Brain pericyte (primary cell): Measurements from ENCODE around the gene FNDC3B.
"Not testable (repeated sequence)": the region's sequence is repeated elsewhere in the genome, so short reads cannot be mapped to it uniquely, and the experiment has no call there.

Experiments
- DNase-seq: peaks from one replicate; pipeline ENCODE4 v3.0.0-alpha.2; 2012; ENCODE audit warnings: low read depth, low spot score

Gene FNDC3B

DNA sequence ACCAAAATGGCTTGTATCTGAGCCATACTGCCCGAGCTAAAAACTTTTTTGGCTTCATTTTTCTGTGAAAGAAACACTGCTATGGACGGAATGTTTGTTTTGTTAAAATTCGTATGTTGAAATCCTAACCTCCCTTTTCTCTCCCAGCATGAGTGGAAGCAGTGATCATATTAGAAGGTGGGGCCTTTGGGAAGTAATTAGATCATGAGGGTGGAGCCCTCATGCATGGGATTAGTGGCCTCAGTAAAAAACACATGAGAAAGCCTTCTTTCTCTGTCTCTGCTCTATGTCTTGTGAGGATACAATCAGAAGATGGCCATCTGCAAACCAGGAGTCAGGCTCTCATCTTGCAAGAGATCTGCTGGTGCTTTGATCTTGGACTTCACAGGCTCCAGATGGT, 7.4 kb upstream of the FNDC3B start:
- DNase-seq, result no peak

- no peak for DNase-seq
Observed at GRCh38 chr3:172033396-172033795, 6.0 kb upstream of the FNDC3B start.

DNA sequence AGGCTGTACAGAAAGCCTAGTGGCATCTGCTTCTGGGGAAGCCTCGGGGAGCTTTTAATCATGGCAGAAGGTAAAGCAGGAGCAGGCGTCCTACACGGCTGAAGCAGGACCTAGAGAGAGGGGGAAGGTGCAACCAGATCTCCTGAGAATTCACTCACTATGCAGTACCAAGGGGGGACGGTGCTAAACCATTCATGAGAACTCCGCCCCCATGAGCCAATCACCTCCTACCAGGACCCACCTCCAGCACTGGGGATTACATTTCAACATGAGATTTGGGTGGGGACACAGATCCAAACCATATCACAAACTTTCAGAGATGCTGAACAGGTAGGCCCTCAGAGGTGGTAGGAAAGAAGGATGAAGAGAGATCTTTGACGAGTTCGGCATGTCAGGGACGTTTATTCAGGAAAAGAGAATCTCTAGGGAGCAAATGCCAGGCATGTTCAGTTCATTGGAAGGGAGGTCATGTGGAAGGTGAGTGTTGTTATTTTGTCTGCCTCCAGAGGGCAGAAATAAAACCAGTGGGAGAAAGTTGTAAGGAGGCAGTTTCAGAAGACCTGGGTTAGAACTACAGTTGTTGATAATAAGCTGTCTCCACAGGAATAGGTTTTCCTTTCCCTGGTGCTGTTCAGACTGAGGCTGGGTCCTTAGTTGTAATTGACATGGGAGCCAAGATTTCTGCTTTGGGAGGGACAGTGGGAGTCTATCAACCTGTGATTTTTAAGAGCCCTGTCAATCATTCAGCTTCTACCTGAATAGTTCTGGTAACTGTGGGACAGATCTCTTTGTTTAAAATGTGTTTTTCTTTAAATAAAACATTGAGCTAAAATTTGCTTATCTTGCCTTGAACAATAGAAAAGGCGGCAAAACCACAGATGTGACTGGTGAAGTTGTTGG, 4.3 kb upstream of the FNDC3B start:
- DNase-seq, result no peak

- DNase-seq, result no peak
Observed at GRCh38 chr3:172036541-172037215, 2.7 kb upstream of the FNDC3B start.

DNA sequence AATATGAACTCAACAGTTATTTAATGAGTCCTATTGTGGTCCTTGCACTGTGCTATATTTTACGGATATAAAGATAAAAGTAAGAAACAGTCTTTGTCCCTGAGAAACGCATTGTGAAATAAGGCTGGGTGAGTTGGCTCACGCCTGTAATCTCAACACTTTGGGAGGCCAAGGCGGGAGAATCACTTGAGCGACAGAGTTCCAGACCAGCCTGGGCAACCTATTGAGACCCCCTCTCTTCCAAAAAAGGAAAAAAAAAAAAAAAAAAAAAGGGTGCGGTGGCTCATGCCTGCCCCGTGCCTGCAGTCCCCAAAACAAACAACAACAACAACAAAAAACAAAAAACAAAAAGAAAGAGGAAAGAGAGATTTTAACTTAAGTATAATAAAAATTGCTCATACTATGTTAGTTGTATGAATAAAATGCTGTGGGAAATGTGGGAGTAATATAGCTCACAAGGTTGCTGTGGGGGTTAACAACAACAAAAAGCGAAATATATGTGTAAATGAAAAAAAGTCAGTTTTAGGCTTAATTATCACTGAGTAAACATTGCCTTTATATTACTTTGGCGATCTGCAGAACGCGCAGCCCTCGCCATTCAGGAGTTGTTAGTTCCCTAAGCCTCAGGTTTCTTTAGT, 461 bp upstream of the FNDC3B start:
- DNase-seq, result no peak

- no peak for DNase-seq
Observed at GRCh38 chr3:172040078-172040980, 951 bp downstream of the FNDC3B start.

DNA sequence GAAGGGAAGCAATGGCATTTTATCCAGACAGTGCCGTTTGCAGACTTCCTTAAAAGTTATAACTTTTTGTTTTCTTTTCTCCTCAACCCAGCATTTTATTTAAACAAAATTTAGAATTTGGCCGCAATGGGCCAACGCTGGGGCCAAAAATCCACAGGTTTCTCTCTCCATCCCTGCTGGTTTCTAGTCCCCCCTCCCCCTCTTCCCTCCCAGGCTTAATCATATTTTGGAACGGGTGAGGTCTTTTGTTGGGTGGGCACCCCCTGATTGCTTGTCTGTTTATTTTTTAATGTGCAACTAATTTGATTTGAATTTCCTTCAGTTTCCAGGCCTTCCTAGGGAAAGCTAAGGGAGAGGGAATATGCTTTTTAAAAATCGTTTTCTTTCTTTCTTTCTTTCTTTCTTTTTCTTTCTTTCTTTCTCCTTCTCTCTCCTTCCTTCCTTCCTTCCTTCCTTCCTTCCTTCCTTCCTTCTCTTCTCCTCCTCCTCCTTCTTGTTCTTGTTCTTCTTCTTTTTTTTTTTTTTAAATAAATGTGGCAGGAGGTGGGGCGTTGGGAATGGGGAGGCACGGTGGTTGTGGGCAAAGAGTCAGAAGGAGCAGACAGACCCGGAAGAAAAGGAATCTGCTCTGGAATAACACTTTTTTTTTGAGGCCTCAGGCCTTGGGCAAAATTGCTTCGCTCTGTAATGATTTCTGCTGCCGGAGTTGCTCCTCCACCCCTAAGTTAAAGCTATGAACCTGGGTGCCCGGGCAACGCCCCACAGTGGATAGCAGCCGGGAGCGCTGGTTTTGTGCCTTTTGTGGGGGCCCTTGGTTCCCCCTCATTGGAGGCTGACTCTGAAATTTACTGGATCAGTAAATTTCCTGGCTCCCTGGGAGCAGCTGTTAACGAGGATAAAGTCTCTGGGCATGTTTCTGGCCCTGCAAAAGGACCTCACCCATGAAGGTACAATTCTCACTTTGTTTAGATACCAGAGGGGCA, 1.9 kb downstream of the FNDC3B start:
- no peak for DNase-seq

GRCh38 chr3:172042136-172042662, 2.8 kb downstream of the FNDC3B start:
- no peak for DNase-seq

DNA sequence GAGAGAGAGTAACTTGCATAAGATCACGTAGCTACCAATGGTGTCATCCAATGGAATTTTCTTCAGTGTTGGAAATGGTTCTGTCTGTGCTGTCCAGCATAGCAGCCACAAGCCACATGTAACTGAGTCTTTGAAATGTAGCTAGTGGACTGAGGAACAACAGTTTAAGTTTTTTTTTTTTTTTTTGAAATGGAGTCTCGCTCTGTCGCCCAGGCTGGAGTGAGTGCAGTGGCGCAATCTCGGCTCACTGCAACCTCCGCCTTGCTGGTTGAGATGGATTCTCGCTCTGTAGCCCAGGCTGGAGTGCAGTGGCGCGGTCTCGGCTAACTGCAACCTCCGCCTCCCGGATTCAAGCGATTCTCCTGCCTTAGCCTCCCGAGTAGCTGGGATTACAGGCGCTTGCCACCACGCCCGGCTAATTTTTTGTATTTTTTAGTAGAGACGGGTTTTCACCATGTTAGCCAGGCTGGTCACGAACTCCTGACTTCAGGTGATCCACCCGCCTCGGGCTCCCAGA, 3.3 kb downstream of the FNDC3B start:
- DNase-seq, result not testable (repeated sequence)

DNA sequence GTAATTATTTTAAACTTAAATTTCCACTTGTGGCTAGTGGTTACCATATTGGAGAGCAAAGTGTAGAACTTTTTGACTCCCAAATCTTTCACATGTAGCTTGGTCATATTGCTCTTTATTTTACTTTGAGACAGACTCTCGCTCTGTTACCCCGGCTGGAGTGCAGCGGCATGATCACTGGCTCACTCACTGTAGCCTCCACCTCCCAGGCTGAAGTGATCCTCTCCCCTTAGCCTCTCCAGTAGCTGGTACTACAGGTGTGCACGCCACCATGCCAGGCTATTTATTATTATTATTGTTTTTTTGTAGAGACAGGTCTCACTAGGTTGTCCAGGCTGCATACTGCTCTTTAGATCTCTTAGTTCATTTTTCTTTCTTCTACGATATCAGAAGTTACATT, 3.9 kb downstream of the FNDC3B start:
- no peak for DNase-seq

GRCh38 chr3:172043766-172044165, 4.4 kb downstream of the FNDC3B start:
- no peak for DNase-seq

DNA sequence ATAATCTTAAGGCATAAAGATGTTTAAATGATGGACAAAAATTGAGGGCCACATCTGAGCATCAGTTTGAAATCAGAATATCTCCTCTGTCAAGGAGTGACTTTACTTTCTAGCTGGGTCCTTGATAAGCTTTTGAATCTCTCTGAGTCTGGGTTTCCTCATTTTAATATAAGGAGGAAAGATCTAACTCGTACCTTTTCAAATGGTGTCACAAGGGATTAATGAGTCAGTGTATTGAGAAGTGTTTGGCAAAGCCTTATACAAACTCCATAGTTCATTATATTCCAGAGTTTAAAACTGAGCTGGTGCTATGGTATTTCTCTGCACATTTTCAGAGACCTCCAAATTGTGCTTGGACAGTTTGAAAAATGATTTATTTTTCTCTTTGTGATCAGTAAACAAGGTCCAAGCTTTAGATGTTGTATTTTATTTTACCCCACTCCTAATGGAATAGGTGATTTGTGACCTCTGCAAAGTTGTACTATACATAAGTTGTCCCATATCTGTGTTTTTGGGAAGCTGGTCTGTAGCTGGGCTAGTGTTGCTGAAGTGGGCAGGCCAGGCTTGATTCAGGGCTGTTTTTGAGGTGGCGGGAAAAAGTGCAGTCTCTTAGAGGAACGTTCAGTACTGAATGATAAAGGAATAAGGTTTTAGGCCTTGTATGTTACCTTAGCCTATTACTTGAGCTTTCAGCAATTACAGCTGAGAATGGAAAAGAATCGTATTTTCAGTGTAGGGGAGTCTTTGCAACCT, 5.6 kb downstream of the FNDC3B start:
- DNase-seq, result no peak

DNA sequence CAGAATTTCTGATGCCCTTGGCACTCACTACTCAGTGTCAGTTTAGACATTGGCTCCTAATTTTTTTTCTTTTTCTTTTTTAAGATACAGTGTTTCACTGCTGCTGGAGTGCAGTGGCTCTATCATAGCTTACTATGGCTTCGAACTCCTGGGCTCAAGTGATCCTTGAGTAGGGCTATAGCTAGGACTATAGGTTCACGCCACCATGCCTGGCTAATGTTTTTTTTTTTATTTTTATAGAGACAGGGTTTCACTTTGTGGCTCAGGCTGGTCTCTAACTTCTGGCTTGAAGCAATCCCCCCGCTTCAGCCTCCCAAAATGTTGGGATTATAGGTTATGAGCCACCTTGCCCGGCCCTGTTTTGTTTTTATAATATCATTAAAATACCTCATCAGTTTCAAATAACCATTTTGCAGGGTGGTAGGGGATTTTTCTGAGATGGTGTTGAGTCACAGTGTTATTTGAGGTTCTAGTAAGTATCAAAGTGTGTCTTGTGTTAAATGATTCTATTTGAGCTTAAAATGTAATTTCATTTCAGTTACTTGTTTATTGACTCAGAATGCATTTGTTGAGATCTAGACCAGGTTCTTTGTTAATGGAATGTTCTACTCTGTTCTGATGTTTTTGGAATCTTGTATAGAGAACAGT, 7.0 kb downstream of the FNDC3B start:
- no peak for DNase-seq

- no peak for DNase-seq
Observed at GRCh38 chr3:172047567-172048115, 8.3 kb downstream of the FNDC3B start.

DNA sequence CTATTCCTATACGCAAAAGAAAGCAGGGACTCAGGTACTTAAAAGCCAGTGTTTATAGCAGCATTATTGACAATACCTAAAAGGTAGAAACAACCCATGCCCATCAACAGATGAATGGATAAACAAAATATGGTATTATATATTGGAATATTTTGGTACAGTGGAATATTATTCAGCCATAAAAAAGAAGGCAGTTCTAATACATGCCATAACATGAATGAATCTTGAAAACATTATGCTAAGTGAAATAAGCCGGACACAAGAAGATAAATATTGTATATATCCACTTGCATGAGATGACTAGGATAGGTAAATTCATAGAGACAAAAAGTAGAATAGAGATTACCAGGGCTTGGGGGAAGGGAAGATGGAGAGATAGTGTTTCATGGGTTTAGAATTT, 9.2 kb downstream of the FNDC3B start:
- no peak for DNase-seq

GRCh38 chr3:172051310-172051956, 12.1 kb downstream of the FNDC3B start:
- DNase-seq, result no peak

GRCh38 chr3:172051957-172052354, 12.6 kb downstream of the FNDC3B start:
- DNase-seq, result no peak

DNA sequence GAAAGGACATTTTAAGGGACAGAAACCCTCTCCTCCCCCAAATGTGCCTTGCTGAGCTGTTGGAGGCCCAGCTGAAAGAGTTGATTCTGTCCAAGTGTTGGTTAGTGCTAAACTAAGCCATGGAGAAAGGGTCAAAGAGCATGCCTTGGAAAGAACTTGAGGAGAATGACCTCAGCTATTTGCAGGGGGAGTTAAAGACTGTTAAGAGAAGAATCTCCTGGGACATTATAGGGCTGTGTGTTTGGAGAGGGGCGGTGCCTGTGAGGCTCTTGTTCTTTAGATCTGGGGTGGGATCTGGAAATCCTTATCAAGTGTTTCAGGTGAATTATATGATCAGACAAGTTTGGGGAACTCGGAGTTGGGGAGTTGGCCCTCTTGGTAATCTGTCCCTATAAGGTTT, 13.0 kb downstream of the FNDC3B start:
- no peak for DNase-seq
